Activated T-helper 17 cell treated with anti-CD3 and anti-CD28 coated beads, Interleukin-2, amount 50 U/mL, for 72 hours (primary cell): ENCODE data around the gene GALM. TPM values are rescaled to one million over a fixed set of nuclear protein-coding genes. Genes with fewer than 3 reads are reported as not detected.
A peak's percentile ranks its signal among the peaks of the same experiment; 100 is the strongest.
"Not testable (repeated sequence)": the region's sequence is repeated elsewhere in the genome, so short reads cannot be mapped to it uniquely, and the experiment has no call there.

Experiments used
- ATAC-seq: fragments of 150-1000 bp; cut with Tn5 transposase; replicated peaks from 2 replicates; pipeline ENCODE4 v1.10.0; 2021; ENCODE audit warnings: mild to moderate bottlenecking, moderate library complexity
- H3K27ac Mint-ChIP-seq: one replicate; pipeline ENCODE4 v1.8.0; 2022; ENCODE audit warnings: mixed read lengths
- H3K27me3 Mint-ChIP-seq: one replicate; pipeline ENCODE4 v1.8.0; 2022; ENCODE audit warnings: mixed read lengths
- H3K36me3 Mint-ChIP-seq: one replicate; pipeline ENCODE4 v1.8.0; 2022; ENCODE audit warnings: low read depth, mild to moderate bottlenecking, mixed read lengths
- H3K4me1 Mint-ChIP-seq: one replicate; pipeline ENCODE4 v1.8.0; 2022; ENCODE audit warnings: mixed read lengths
- H3K4me3 Mint-ChIP-seq: one replicate; pipeline ENCODE4 v1.8.0; 2022; ENCODE audit warnings: mild to moderate bottlenecking, mixed read lengths
- H3K9me3 Mint-ChIP-seq: one replicate; pipeline ENCODE4 v1.8.0; 2022; ENCODE audit warnings: mixed read lengths
- total RNA-seq, 2 donors: library from RNA; stranded (reverse); gene quantifications; one replicate each; pipeline ENCODE4 v1.2.3, GENCODE V29; 2022

GALM gene
- total RNA-seq, 2 donors from 2014 or later, result 85.2 to 123 TPM

DNA sequence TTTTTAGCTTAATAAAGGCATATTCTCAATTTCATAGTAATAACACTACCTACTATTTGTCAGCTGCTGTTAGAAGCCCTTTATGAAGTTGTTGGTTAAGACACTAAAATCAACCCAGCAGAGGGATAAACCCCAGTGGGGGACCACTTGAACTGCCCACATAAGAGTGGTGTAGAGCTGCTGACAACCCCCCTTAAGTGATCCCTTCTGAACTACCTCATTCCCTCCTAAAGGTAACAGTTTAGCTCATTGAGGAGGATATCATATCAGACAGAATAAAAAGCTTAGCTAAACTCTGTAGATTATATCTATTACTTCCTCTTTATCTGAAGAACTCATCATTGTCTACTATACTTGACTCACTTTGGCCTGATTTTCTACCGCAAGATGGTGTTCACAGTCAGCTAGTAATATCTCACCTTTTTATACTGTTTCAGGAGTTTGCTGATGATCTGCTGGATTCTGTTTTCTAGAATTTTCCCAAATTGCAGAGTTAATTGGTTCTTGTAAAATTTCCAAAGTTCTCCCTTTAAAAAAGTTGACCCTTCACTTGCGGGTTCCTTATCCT lies 16.2 kb downstream of the GALM start:
- no peaks in the 10 kb centered on the region for H3K27me3 Mint-ChIP-seq
- H3K27ac Mint-ChIP-seq, result peak overlapping the region; percentile 94
- H3K36me3 Mint-ChIP-seq, result peaks cover 100% of the 10 kb centered on the region
- no peaks in the 10 kb centered on the region for H3K9me3 Mint-ChIP-seq
- ATAC-seq, result peak; percentile 89
- H3K4me1 Mint-ChIP-seq, result peaks cover 49% of the 10 kb centered on the region
- peak overlapping the region; percentile 86 for H3K4me3 Mint-ChIP-seq

DNA sequence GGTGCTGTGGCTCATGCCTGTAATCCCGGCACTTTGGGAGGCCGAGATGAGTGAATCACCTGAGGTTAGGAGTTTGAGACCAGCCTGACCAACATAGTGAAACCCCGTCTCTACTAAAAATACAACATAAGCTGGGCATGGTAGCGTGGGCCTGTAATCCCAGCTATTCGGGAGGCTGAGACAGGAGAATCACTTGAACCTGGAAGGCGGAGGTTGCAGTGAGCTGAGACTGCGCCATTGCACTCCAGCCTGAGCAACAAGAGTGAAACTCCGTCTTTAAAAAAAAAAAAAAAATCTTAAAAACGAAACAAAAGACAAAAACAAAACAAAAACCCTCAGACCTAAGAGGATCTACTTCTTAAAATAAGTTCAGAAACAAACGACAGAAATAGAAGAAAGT lies 16.7 kb downstream of the GALM start:
- ATAC-seq, result peak; percentile 80
- peaks cover 100% of the 10 kb centered on the region for H3K36me3 Mint-ChIP-seq
- H3K27me3 Mint-ChIP-seq, H3K9me3 Mint-ChIP-seq: not testable (repeated sequence)
- peak overlapping the region; percentile 86 for H3K4me3 Mint-ChIP-seq
- H3K27ac Mint-ChIP-seq, result peak overlapping the region; percentile 94
- peaks cover 44% of the 10 kb centered on the region for H3K4me1 Mint-ChIP-seq

DNA sequence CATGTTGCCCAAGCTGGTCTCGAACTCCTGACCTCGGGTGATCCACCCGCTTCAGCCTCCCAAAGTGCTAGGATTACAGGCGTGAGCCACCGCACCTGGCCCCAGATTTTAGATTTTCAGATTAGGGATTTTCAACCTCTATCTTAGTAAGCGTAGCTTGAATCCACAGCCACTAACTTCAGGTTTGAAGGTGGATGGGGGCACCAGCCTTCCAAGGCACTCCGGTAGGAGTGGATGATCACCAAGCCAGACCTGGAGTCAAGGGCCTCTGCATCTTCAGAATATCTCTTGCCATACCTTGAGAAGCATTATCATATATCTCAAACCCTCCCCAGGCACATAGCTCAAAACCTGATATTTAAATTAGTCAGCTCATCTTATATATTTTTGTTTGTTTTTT lies 17.9 kb downstream of the GALM start:
- H3K27me3 Mint-ChIP-seq, result no peaks in the 10 kb centered on the region
- H3K36me3 Mint-ChIP-seq, result peaks cover 100% of the 10 kb centered on the region
- peak overlapping the region; percentile 86 for H3K4me3 Mint-ChIP-seq
- ATAC-seq, result no peak
- no peaks in the 10 kb centered on the region for H3K9me3 Mint-ChIP-seq
- peaks cover 41% of the 10 kb centered on the region for H3K4me1 Mint-ChIP-seq
- H3K27ac Mint-ChIP-seq, result no peak overlapping the region

DNA sequence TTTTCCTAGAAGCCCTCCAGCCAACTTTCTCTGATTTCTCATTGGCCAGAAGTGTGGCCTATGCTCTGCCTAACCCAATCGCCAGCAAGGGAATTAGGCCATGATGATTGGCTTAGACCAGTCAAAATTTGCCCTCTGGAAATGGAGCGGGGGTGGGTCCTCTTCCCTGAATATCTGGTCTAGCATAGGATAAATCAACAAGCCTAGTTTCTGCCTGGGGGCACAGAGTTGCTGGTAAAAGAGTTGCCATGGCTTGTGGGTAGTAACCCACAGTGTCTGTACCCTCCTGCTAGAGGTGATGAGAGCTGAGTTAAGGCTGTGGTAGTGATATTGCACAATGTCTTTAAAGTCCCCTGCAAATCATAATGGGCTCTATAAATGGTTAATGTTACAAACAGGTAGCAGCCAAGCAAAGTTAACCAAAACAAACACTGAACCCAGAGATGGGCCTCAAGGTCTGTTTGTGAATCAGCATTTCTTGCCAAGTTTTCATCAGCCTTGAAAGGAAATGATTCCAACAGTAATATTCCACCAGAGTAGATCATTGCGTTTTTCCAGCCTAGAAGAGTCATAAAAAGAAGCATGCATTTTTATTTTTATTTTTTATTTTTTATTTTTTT lies 19.3 kb downstream of the GALM start:
- H3K4me3 Mint-ChIP-seq, result peak overlapping the region; percentile 45
- peak; percentile 8 for ATAC-seq
- peaks cover 100% of the 10 kb centered on the region for H3K36me3 Mint-ChIP-seq
- H3K27me3 Mint-ChIP-seq, result no peaks in the 10 kb centered on the region
- peak overlapping the region; percentile 62 for H3K27ac Mint-ChIP-seq
- H3K4me1 Mint-ChIP-seq, result peaks cover 49% of the 10 kb centered on the region
- H3K9me3 Mint-ChIP-seq, result no peaks in the 10 kb centered on the region

DNA sequence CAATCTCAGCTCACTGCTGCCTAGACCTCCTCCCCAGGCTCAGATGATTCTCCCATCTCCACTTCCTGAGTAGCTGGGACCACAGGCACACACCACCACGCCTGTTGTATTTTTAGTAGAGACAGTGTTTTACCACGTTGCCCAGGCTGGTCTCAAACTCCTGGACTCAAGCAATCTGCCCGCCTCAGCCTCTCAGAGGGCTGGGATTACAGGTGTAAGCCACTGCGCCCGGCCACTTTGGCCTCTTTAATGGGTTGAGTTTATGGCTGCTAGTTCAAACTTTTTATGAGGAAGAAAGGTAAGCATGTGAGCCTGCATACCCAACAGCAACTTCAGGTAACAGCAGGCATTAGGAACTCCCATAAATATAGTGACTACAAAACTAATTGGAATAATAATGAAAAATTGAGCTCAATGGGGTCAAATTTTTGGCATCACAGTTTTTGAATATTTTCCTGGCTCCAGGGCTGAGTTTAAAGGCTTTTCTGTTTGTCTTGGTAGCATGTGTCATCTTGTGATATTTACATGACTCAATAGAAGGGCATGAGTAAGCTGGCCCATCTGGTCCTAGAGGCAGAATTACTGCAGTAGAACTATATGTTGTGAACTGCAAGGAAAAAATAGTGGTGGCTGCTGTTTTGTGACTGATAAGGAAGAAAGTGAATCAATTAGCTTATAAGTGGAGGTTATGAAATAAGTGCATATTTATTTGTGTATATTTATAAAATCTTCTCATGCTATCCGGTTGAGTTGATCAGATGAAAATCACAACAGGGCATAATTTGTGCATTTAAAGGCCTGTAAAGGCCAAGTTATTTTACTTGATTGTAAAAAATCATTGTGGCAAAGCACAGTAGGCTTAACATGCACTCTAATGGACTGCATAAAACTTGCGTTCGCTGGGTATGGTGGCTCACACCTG lies 24.8 kb downstream of the GALM start:
- Mint-ChIP-seq H3K36me3 (peaks cover 100% of the 10 kb centered on the region), H3K4me1 (peaks cover 50% of the 10 kb centered on the region), H3K27me3 (no peaks in the 10 kb centered on the region), H3K4me3 (peak overlapping the region; percentile 62), H3K27ac (peak overlapping the region; percentile 63), H3K9me3 (no peaks in the 10 kb centered on the region)
- ATAC-seq, result peak; percentile 95

DNA sequence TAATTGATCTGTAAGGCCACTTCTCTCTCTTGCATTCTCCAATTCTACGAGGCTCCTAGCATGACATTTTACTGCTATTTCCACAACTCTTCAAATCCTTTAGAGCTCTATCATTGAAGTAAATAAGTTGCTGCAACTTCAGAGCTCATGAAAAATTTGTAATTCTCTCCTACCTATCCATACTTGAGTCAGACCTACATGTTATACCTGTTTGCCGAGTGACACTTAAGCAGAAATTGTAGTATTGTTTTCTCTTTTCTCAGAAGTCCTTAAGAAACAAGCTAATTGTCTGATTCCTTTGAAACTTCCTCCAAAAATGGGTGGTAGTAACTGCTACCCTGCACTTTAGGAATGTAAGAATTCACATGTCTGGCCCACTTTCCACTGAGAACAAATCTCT lies 26.1 kb downstream of the GALM start:
- H3K4me3 Mint-ChIP-seq, result peak overlapping the region; percentile 79
- H3K27ac Mint-ChIP-seq, result peak overlapping the region; percentile 86
- H3K27me3 Mint-ChIP-seq, result no peaks in the 10 kb centered on the region

DNA sequence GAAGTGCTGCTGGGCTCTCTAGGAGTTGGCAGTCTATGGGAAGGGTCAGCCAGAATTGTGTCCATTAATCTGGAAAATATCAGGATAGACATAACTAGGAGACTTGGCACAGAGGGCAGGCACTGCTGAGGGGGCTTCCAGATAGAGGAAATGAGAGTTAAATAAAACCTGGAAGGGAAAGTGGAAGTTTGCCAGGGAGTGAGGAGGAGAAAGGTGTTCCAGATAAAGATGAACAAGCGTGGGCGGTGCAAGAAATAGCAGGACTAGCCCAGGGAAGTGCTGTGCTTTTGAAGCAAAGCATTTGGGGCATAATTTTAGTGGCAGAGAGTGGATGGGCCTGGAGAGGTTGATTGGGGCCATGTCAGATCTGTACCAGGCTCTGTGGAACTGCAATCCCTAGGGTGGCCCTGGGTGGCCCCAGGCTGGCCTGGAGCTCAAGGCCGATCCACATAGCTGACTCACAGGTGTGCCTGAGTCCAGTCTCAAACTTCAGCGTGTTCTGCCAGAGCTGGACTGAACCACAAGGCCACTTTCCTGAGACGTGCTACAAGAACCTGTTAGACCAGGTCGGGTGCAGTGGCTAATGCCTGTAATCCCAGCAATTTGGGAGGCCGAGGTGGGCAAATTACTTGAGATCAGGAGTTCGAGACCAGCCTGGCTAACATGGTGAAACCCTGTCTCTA lies 26.9 kb downstream of the GALM start:
- no peak for ATAC-seq
- Mint-ChIP-seq H3K27ac (peak overlapping the region; percentile 86), H3K36me3 (peaks cover 100% of the 10 kb centered on the region), H3K4me1 (peaks cover 53% of the 10 kb centered on the region), H3K9me3 (no peaks in the 10 kb centered on the region), H3K4me3 (peak overlapping the region; percentile 79), H3K27me3 (no peaks in the 10 kb centered on the region)

More for the DNA sequence above, 26.1 kb downstream of the GALM start:
- ATAC-seq, result no peak
- Mint-ChIP-seq H3K4me1 (peaks cover 48% of the 10 kb centered on the region), H3K36me3 (peaks cover 100% of the 10 kb centered on the region), H3K9me3 (no peaks in the 10 kb centered on the region)

DNA sequence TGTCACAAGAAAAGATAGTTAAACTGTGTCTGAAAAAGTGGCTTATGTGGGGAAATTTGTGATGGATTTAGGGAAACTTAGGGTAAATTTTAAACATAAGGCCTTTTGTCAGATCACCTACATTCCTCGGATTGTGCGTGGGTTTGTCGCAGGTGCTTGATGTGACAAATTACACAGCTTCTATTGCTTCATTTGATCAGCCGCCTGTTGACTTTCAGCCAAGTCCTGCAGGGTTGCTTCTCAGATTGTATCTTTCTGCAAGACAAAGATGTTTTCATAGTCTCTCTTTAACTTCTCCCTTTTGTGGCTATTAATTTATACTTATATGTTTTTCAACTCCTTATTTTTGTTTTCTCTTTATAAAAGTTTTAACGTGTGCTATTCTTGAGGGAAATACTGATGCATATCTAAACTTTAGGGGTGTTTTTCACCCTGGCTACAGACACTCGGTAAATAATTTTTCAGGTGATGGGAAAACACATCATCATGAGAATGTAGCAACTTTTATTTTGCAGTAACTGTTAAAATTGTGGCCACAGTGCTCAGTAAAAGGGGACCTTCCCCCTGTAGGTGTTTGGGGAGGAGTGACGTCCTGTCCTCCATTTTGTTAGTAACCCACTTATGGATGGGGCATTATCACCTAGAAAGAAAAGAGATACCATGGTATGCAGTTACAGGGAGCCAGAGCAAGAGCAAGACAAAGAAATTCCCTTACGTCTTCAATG lies 31.4 kb downstream of the GALM start:
- peaks cover 89% of the 10 kb centered on the region for H3K36me3 Mint-ChIP-seq
- H3K4me3 Mint-ChIP-seq, result peak overlapping the region; percentile 79
- ATAC-seq, result peak; percentile 63
- H3K4me1 Mint-ChIP-seq, result peaks cover 45% of the 10 kb centered on the region
- H3K9me3 Mint-ChIP-seq, result no peaks in the 10 kb centered on the region
- H3K27me3 Mint-ChIP-seq, result no peaks in the 10 kb centered on the region
- H3K27ac Mint-ChIP-seq, result peak overlapping the region; percentile 99

DNA sequence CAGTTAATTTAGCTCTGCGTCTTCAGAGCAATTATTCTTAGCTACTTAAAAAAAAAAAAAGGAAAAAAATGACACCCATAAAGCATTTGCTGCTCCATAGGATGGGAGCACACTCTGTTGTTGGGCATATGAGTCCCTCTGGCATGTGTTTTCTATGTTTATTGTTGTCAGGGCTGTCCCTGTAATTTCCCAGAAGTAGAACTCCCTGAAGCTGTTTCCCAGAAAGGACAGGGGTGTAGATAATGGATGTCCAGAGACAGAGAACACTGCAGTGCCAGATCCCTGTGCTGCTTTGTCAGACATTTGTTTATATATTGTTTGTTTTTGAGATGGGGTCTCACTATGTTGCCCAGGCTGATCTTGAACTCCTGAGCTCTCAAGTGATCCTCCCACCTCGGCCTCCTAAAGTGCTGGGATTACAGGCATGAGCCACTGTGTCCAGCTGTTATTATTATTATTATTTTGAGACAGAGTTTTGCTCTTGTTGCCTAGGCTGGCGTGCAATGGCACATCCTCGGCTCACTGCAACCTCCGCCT lies 32.6 kb downstream of the GALM start:
- Mint-ChIP-seq H3K9me3 (no peaks in the 10 kb centered on the region), H3K27ac (peak overlapping the region; percentile 99)

DNA sequence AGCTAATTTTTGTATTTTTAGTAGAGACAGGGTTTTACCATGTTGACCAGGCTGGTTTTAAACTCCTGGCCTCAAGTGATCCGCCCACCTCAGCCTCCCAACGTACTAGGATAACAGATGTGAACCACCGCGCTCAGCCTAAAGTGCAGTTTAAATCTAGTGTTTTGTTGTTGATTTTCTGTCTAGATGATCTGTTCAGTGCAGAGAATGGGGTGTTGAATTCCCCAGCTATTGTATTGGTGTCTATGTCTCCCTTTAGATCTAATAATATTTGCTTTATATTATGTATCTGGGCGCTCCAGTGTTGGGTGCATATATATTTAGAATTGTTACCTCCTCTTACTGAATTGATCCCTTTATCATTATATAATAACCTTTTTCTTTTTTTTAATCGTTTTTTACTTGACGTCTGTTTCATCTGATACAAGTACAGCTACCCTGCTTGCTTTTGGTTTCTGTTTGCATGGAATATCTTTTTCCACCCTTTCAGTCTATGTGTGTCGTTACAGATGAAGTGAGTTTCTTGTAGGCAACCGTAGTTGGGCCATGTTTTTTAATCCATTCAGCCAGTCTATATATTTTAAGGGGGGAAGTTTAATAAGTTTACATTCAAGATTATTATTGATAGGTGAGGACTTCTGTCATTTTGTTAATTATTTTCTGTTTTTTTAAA lies 34.3 kb downstream of the GALM start:
- Mint-ChIP-seq H3K36me3 (peaks cover 83% of the 10 kb centered on the region), H3K4me1 (peaks cover 38% of the 10 kb centered on the region)
- ATAC-seq, result peak; percentile 66

More for the DNA sequence above, 32.6 kb downstream of the GALM start:
- Mint-ChIP-seq H3K4me3 (peak overlapping the region; percentile 79), H3K27me3 (no peaks in the 10 kb centered on the region), H3K36me3 (peaks cover 86% of the 10 kb centered on the region), H3K4me1 (peaks cover 42% of the 10 kb centered on the region)
- no peak for ATAC-seq

DNA sequence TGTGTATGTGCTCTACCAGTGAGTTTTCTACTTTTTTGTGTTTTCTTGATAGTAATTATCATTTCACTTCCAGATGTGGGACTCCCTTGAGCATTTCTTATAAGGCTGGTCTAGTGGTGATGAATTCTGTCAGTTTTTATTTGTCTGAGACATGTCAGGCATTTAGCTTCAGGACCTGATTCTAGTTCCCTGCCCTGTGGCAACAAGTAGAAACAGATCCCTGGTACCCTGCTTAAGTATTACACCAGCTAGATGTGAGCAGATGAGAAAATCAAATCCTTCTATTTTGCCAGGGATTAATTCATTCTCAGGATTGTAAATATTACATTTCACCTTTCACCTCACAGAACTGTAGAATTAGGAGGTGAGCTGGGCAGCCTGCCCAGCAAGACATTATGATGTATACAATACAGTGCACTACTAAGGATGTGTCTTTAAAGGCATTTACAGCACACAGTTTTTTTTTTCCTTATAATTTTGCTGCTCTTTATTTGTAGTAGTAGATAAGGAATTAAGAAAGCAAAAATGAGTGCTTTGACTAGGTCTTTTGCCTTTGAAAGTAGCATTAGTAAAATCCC lies 35.1 kb downstream of the GALM start:
- H3K27ac Mint-ChIP-seq, result peak overlapping the region; percentile 88
- peaks cover 41% of the 10 kb centered on the region for H3K4me1 Mint-ChIP-seq
- no peaks in the 10 kb centered on the region for H3K27me3 Mint-ChIP-seq
- H3K36me3 Mint-ChIP-seq, result peaks cover 83% of the 10 kb centered on the region
- no peak for ATAC-seq
- peak overlapping the region; percentile 87 for H3K4me3 Mint-ChIP-seq
- no peaks in the 10 kb centered on the region for H3K9me3 Mint-ChIP-seq

More for the DNA sequence above, 34.3 kb downstream of the GALM start:
- peak overlapping the region; percentile 88 for H3K27ac Mint-ChIP-seq
- H3K4me3 Mint-ChIP-seq, result peak overlapping the region; percentile 87
- H3K9me3 Mint-ChIP-seq, result no peaks in the 10 kb centered on the region
- no peaks in the 10 kb centered on the region for H3K27me3 Mint-ChIP-seq

DNA sequence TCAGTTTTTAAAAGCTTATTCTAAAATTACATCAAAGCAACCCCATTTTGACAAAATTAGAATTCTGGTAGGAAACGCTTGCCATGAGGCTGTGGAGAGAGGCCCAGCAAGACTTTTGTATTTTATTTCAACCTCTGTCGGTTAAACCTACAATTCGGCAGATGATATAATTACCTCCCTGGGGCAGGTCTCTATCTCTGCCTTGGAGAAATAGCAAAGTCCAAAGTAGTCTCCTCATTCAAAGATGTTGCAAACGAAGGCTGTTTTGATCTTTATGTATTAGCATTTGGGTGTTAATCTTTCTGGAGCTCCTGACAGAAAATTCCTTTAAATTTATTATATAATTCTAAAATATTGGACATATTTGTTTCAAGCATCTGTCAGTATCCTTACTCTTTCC lies 35.6 kb downstream of the GALM start:
- H3K9me3 Mint-ChIP-seq, result no peaks in the 10 kb centered on the region
- peaks cover 39% of the 10 kb centered on the region for H3K4me1 Mint-ChIP-seq
- peak overlapping the region; percentile 87 for H3K4me3 Mint-ChIP-seq

DNA sequence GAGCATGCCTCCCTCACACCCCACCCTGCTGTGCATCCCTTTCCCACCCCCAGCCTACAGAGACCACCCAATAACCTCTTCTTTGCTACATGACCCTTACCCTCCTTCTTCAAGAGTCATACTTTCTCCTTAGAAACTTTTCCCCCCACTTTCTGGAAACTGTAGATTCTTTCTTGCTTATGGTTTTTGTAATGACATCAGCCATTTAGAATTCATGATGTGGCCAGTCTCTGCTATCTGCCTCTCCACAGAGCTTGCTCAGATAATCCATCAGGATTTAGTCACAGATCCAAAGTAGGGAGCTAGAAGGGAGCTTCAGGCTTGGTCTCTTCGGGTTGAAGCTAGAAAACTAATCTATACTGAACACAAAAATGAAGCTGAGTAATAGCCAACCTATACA lies 36.5 kb downstream of the GALM start:
- Mint-ChIP-seq H3K4me1 (peaks cover 44% of the 10 kb centered on the region), H3K9me3 (no peaks in the 10 kb centered on the region), H3K27me3 (no peaks in the 10 kb centered on the region), H3K36me3 (peaks cover 79% of the 10 kb centered on the region), H3K27ac (peak overlapping the region; percentile 88), H3K4me3 (peak overlapping the region; percentile 87)
- ATAC-seq, result peak; percentile 5

More for the DNA sequence above, 35.6 kb downstream of the GALM start:
- H3K27ac Mint-ChIP-seq, result peak overlapping the region; percentile 88
- H3K27me3 Mint-ChIP-seq, result no peaks in the 10 kb centered on the region
- ATAC-seq, result no peak
- peaks cover 79% of the 10 kb centered on the region for H3K36me3 Mint-ChIP-seq
